ENCODE measurements around the gene TP53I13.

- TF ChIP-seq ISL1 (CRISPR knock-in tag; IDR thresholded peaks at IDR 0.05) (no peak), ZFP3 (CRISPR knock-in tag; IDR thresholded peaks at IDR 0.05) (no peak), OSR1 (CRISPR knock-in tag; IDR thresholded peaks at IDR 0.05) (no peak), PATZ1 (CRISPR knock-in tag; IDR thresholded peaks at IDR 0.05; ENCODE audit: borderline replicate concordance) (no peak), TSHZ2 (CRISPR knock-in tag; IDR thresholded peaks at IDR 0.05) (no peak), ESRRG (CRISPR knock-in tag; IDR thresholded peaks at IDR 0.05) (no peak), SNAI2 (CRISPR knock-in tag; IDR thresholded peaks at IDR 0.05) (no peak), ARNTL (CRISPR knock-in tag; IDR thresholded peaks at IDR 0.05; ENCODE audit: borderline replicate concordance, low read depth) (no peak), ZNF8 (CRISPR knock-in tag; IDR thresholded peaks at IDR 0.05) (no peak), PPARA (CRISPR knock-in tag; IDR thresholded peaks at IDR 0.05; ENCODE audit: borderline replicate concordance) (no peak), ZFP30 (CRISPR knock-in tag; IDR thresholded peaks at IDR 0.05) (no peak), GLIS3 (CRISPR knock-in tag; IDR thresholded peaks at IDR 0.05) (no peak), RARB (CRISPR knock-in tag; IDR thresholded peaks at IDR 0.05) (no peak)
These were observed 7.2 kb downstream of the TP53I13 start for GRCh38 chr17:29575511-29576213.

Measured in SK-N-SH treated with all-trans-retinoic acid at 6 μM for 48 hours (cell line).